NCI-H226 (cell line): ENCODE data around the gene TNN.
A peak's percentile ranks its signal among the peaks of the same experiment; 100 is the strongest.

Experiments used
- DNase-seq: peaks from one replicate; pipeline ENCODE4 v3.0.0-alpha.2; 2015

TNN gene

GRCh38 chr1:175116210-175116798, 48.7 kb downstream of the TNN start:
- no peak for DNase-seq

DNA sequence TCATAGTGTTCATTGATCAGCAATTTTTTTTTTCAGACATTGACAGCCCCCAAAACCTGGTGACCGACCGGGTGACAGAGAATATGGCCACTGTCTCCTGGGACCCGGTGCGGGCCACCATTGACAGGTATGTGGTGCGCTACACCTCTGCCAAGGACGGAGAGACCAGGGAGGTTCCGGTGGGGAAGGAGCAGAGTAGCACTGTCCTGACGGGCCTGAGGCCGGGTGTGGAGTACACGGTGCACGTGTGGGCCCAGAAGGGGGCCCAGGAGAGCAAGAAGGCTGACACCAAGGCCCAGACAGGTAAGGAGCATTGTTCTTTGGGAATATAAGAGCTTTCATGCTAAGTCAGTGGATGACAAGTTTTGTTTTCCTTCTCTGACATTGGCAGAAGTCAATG, 49.3 kb downstream of the TNN start:
- DNase-seq: no peak

GRCh38 chr1:175118375-175119367, 51.0 kb downstream of the TNN start:
- DNase-seq: no peak

- DNase-seq: no peak
These were observed 52.9 kb downstream of the TNN start for GRCh38 chr1:175120511-175120910.

DNA sequence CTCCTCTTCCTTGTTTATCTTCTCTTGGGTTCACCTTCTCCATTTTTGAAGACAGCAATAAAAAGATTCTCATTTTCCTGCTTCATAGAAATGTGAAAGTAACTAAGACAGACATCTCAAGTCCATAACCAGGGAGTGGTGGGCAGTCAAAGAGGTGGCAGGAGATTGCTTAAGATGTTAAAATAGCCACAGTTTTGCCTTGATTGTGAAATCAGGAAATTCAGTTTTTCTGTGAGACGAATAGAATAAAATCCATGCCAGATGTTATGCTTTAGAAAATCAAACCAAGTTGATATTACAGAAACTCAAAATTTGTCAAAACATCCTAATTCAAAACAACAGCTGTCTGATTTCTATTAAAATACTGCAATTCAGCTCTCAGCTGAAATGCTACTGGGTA, 57.2 kb downstream of the TNN start:
- DNase-seq: no peak

GRCh38 chr1:175126347-175126746, 58.7 kb downstream of the TNN start:
- DNase-seq: no peak

- DNase-seq: no peak
These were observed 59.9 kb downstream of the TNN start for GRCh38 chr1:175127565-175127964.

- DNase-seq: no peak
These were observed 60.9 kb downstream of the TNN start for GRCh38 chr1:175128523-175128922.

DNA sequence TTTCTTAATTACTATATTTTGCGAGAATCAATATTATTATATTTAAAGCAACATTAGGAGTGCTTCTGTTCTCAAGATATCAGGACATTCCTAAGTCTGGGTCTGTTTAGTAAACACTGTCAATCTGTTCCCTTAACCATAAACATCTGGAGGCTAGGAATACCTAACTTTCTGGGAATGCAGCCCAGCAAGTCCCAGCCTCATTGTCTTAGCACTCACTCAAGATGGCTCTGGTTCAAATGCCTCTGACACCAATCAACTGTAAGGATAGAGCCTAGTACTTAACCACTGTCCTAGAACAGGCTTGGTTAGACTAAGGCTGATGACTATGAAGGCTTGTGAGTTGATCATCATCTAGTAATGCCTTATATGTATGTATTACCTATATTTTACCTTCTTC, 61.5 kb downstream of the TNN start:
- no peak for DNase-seq

- DNase-seq: no peak
These were observed 62.0 kb downstream of the TNN start for GRCh38 chr1:175129644-175129996.

- no peak for DNase-seq
These were observed 62.5 kb downstream of the TNN start for GRCh38 chr1:175129997-175130648.

- DNase-seq: no peak
These were observed 63.0 kb downstream of the TNN start for GRCh38 chr1:175130649-175131045.

DNA sequence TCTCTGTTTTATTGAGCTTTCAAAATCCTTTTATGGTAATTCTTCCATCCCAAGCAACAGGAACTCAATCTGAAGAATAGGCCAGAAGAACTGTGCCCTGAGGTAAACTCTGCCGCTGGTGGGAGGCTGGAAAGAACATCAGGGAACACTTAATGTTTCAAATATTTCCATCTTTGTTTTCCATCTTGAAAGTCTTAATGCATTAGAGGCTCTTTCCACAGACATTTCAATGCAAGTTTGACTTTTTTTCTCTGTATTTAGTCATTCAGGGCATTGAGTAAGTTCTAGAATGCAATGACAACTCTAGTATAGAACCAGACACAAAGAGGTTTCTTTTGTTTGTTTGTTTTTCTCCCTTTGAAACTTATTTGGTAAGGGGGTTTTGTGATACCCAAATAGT, 63.5 kb downstream of the TNN start:
- DNase-seq: no peak

DNA sequence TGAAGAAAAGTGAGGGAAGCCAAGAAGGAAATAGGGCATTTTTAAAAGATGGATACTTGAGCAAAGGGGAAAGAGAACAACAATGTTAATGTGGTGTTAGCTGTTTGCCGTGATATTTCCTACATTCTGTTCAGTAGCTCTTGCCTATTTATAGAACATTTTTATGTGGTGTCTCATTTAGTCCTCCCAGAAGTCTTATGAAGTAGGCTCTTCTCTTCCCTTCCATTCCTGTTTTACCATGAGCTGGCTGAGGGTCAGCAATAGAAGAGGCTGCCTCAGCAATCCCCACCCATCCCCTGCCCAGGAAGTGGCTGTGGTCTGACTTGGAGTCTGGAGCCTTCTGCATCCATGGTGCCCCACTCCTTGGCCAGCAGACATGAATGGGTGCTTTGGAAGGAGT, 64.8 kb downstream of the TNN start:
- DNase-seq: no peak

DNA sequence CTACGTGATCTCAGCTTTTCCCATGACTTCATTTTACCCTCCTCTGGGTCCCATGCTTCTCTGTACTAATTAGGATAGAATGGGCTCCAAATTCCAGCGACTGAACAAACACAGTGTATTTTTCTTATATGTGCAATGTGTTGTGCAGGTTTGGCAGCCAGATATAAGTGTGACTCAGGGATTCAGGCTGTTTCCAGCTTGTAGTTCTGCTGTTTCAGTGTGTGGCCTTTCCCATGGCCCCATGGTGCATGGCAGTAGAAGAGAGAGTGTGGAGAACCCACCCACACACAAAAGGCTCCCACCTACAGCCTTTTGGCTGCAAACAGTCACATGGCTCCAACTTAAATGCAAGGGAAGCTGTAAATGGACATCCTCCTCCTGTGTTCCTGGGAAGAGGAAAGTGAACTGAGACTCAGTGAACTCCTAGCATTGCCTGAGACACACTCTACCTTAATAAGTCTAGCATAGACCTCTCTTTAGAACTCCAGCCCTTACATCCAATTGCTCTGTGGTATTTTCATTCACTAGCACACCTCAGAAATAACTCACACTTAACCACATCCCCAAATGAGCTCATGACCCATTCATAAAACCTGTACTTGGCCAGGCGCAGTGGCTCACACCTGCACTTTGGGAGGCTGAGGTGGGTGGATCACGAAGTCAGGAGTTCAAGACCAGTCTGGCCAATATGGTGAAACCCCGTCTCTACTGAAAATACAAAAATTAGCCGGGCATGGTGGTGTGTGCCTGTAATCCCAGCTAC, 66.2 kb downstream of the TNN start:
- DNase-seq: no peak

DNA sequence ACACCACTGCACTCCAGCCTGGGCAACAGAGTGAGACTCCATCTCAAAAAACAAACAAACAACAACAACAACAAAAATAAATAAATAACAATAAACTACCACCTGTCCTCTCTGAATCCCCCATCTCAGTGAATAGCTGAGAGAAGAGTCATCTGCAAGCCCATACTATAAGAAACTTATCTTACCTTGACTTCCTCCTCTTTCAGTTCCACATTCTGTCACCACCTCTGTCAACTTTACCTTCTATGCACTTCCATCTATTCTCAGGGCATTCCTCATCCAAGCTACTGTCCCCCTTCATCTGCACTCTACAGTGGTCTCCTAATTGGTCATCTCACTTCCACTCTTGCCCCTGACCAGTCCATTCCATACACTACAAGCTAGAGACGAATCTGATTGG, 66.9 kb downstream of the TNN start:
- DNase-seq: no peak

DNA sequence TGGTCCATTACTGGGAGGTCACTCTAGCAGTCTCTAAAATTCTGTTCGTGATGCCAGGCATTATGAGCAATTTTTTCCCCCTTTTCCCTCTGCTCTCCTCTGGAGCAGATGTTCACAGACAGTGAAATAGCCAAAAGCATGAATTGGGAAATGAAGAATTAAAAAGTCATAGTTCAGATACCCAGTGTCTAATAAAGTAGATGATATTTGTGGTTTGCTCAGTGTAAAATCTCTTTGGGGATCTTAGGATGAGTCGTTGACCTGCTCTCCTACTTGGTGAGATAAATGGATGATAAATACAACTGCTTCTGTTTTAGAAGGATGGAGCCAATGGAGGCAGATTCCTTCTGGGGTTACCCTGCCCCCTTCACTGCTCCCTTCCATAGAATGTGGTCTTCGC, 68.6 kb downstream of the TNN start:
- no peak for DNase-seq

- DNase-seq: no peak
These were observed 69.7 kb downstream of the TNN start for GRCh38 chr1:175137369-175137768.

- DNase-seq: no peak
These were observed 70.9 kb downstream of the TNN start for GRCh38 chr1:175138579-175138978.

- no peak for DNase-seq
These were observed 78.4 kb downstream of the TNN start for GRCh38 chr1:175145899-175146528.

- peak; percentile 11 for DNase-seq
These were observed 79.0 kb downstream of the TNN start for GRCh38 chr1:175146529-175147213.

- no peak for DNase-seq
These were observed 79.9 kb downstream of the TNN start for GRCh38 chr1:175147569-175147968.
